ENCODE results near the gene SMYD1.

SMYD1 gene

DNA sequence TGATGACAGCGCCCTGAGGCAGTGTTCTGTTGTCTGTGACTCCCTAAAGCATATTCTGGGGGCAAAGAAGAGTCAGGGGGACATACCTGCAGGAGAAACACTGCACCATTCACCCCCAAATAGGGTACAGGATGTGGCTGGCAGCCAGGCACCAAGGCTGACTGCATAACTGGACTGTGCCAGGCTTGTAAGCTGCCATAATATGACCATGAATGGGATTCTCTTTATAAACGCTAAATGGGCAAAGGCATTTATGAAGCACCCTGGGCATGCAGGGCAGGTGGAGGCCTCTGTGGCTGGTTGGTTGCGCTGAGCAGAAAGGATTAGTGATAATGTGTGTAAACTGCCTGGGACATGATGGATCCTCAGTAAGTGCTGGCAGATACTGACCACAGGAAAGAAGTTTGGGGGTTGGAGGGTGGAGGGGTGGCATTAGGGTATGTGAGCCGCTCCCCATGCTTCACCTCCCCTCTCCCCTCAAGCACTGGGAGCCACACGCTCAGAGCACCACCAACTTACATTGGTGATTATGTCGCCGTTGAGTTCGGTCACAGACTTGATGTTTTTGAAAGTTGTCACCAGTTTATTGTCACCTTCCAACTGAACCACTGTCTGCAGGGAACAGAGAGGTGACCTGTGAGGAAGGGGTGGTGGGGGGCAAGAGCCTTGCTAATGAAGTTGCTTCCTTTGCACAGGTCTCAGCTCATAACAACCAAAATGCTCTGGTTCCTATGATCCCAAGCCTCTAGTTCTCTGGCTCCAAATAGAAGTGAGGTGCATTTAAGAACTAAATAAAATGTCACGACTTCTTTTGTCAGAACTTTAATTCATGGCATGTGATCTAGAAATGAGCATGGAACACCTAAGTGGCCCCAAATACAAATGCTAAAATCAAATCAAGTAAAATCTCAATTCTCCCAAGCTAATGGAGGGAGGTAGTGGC lies 56.6 kb downstream of the SMYD1 start:
- no peak for DNase-seq

- DNase-seq = no peak
Observed at GRCh38 chr2:88125344-88125923, 57.8 kb downstream of the SMYD1 start.

DNA sequence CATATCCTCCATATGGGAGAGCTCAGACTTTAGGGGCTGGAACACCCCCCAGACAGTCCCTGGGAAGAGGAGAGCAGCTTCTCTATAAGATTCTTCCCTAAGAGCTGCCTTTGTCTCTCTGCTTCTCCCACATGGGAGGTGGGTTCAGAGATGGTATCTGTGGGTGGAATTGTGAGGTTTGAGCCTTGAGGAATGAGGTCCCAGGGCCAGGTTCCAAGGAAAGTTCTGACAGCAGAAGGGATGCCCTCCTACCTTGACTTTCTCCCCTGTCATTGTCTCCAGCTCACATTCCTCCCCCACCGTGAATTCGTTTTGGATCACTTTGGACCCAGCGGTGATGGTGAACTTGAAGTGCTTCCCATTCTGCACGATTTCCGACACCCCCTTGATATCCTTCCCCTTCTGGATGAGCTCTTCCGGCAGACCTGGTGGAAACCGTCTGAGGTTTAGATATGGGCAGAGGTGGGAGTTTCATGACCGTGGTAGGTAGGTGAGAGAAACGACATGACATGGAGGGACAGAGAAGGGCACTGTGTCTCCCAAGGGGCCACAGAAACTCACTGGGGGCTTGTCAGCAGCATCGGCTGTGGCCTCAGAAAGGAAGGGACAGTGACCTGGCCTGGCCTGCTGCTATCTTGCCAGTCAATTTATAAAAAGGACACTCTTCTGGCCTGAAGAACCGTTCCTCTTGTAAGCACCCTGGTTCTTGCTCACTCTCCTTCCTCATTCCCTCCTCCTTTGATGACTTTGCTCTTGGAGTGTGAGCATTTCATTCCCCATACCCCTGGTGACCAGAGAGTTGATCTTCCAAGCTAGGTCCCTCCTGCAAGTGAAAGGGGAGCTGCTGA lies 58.5 kb downstream of the SMYD1 start:
- no peak for DNase-seq

DNA sequence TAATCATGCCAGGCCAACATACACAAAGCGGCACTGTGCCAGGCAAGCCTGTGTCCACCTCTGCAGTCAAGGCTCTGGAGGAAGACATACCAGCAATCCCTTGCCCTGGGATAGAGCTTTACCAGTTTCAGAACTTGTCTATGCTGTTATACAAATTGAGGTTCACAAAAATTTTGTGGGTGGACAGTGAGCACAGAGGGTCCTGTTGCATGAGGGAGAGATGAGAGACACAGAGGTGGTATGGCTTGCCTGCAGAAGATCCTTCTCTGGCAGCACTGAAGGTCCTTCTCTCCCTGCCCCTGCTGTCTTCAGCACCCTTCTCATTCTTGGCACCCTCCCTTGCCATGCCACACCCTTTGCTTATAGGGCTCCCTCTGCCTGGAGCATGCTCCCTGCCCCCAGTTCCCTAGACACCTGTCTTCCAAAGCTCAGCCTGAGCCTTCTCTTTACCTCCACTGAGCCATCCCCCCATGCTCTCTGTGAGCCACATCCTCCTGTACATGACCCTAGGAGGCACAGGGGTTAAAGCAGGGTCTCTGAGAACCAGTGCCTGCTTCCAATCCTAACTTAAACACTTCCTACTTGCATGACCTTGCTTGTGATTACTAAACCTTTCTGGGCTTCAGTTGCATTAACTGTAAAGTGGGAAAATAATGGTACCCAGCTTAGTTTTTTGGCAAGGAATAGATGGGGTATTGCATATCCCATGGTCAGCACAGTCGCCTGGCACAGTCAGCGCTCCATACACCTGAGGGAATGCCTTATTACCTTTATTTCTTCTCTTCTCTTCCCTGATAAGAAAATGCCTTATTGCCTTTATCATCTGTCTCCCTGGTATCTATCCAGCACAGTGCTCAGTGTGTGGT lies 59.4 kb downstream of the SMYD1 start:
- no peak for DNase-seq

GRCh38 chr2:88127638-88127887 lies 59.9 kb downstream of the SMYD1 start:
- no peak for DNase-seq

DNA sequence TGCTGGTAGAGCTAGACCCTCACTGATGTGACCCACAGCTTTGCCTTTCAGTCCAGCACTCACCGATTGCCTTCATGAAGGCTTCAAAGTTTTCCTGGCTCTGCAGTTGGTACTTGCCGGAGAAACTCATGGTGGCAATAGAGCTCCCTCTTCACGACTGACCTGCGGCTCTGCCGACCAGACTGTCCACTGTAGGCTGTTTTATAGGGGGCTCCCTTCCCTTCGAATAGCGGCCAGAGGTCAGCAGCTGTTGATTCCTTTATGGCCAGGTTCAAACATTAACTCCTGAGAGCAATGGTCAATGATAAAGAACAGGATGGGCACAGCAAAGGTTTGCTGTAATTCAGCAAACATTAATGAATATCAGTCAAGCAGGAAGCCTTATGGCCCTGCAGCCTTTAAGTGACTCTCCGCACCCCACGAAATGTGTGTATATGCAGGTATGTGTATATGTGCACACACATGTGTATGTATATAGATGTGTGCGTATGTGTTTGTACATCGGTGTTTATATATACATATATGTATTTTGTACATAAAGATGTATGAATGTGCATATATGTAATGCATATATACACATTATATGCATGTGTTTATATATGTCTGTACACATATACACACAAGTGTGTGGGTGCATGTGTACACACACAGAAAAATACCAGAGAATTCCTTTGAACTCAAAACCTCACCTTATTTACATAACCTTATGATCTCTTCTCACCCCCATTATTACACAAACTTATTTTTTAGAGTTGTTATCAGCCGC lies 60.4 kb downstream of the SMYD1 start, which contains the start of gene FABP1:
TSS of gene FABP1 (minus strand) at position 175 of the 766 bp plus-strand sequence. CDS start at position 130, 45 bp downstream.
- DNase-seq = no peak

DNA sequence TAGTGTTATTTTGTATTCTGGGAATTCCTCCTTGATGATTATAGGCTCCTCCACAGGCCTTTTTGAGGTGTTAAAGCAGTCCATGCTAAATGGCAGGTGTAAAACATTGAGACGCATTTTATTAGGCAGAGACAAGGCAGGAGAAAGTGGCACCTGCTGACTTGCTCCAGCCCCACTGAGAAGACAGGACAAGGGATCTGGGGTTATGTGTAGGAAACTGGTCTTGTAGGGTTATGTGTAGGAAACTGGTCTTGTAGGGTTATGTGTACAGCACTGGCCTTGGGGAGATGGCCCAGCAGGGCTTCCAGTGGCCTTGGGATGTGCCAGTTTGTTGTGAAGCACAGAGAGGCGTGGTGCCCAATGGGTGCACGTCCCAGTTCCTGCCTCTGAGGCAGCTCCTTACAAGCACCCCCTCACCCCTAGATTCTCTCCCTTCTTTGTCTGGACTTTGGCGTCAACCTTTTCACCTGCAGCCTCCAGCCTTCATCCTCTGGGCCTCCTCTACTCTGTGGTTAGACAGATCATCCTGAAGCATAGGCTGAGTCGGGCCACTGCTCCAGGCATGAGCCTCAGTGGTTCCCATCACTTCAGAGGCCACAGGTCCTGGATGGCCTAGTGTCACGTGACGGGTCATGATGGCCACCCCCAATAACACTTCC lies 61.2 kb downstream of the SMYD1 start:
- no peak for DNase-seq

DNA sequence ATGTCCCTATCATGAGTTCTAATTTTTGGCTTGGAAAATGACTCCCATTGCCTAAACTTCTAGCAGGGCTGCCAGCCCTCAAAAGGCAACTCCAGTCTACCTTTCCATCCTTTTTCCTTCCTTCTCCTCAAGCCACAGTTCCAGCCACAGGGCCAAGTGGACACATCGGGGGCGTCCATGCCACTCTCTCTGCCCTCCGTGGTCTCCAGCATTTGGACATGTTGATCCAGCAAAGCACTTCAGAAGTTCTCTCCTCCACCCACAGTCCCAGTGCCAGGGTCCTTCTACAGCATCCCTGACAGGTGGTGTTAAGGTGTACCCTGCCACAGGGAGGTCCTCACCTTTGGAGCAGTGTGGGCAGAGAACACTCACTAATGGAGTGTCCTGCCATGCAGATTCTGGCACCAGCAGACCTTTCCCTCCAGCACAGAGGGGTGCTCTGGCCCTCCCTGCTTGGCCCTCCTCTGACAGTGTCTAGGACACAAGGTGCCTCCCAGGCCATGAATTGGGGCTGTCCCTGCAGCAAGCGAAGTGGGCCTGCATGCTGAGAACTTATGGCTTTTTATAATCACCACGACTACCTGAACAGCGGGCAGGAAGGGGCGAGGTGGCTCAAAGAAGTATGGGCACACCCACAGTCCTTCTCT lies 61.8 kb downstream of the SMYD1 start:
- no peak for DNase-seq

DNA sequence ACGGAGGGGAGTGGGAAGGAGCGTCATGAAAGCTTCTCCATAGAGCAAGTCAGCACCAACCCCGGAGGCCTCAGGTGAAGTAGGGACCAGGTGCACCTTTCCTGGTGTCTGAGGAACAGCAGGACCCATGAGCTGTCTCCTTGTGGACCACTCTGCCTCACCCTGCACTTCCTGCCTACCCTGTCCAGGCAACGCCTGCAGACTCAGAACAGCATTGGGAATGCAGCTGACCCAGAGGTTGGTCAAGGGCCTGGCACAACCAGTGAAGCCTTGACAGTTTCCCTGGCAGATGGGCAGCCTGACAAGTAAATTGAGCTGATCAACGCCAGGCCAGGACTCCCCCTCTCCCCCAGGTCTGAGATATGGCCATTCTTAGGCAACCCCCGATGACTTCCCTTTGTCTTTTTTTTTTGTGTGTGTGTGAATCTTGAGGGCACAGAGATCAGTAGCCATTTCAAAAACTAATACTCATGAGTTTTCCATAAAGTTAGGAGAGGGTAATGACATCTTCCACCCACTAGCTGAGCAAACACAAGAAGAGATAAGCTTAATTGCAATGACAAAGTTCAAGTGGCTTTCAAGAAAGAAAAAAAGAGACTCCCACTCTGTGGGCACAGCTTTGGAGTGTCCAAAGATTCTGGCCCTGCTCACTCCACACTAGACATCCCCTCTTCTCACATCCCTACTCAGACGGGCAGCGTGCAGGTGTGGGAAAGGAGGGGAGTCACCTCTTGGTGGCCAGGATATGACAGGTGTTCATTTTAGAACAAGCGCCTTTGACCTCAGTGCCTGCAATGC lies 63.8 kb downstream of the SMYD1 start:
- DNase-seq = no peak

GRCh38 chr2:88131999-88132368 lies 64.4 kb downstream of the SMYD1 start:
- no peak for DNase-seq

DNA sequence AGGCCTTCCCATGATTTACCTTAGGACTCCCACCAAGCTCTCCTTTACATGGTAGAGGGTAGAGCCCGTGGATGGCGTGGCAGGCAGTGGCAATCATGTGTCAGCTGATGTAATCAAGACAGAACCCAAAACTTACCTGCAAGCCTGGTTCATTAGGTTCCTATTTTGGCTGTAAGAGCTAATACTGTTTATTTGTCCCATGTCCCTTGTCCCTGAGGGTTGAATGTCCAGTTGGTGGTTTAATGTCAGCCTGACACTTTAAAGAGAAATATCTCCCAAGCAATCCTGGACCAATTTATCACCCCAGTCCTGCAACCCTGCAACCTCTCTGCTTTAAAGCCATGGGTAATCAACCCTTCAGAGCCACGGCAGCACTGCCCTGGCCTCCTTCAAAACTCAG lies 66.2 kb downstream of the SMYD1 start:
- no peak for DNase-seq

GRCh38 chr2:88136817-88137216 lies 69.2 kb downstream of the SMYD1 start:
- DNase-seq = no peak

- no peak for DNase-seq
Observed at GRCh38 chr2:88137833-88138232, 70.2 kb downstream of the SMYD1 start.

- no peak for DNase-seq
Observed at GRCh38 chr2:88139203-88139702, 71.6 kb downstream of the SMYD1 start.

GRCh38 chr2:88139804-88140203 lies 72.2 kb downstream of the SMYD1 start:
- no peak for DNase-seq

- DNase-seq = no peak
Observed at GRCh38 chr2:88141952-88142351, 74.3 kb downstream of the SMYD1 start.

DNA sequence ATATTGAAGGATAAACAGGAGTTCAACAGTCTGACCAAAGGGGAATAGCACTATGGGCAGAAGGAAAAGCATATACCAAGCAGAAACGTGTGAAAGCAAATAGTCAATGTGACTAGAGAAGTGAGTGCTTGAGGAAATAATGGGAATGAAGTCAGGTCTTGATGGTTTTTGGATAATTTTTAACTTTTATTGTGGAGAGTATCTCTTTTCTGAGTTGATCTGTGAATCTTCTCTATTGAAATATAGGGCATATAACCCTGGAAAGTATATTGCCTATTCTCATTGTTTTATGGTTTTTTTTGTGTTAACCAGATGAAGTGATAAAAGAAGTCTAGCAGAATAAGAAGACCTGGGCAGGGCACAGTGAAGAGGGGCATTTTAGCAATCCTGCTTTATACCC lies 76.6 kb downstream of the SMYD1 start:
- no peak for DNase-seq

DNA sequence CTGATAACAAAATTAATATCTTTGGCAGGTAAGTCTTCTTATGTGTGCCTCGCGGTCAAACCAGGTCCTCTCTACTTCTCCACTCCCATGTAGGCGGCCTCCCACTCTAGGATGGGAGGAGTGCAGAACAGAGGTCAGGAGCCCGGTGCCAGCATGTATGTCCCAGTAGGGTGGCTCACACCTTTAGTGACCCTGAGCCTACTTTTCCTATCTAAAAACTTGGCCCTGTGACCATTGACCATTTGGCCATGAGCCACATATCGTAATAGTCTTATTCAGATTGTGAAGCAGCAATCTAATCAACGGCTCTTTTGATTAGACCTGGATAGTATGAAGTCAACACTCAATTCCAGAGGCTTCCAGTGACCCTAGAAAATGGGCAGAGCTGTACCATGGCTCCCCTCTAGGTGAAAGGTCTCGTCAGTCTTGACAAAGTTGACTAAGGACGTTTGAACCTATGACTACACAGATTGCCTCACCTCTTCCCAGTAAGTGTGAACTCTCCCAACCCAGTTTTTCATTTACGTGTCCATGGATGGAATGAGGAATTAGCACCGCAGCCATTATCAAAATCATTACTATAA lies 77.4 kb downstream of the SMYD1 start:
- DNase-seq = no peak

DNA sequence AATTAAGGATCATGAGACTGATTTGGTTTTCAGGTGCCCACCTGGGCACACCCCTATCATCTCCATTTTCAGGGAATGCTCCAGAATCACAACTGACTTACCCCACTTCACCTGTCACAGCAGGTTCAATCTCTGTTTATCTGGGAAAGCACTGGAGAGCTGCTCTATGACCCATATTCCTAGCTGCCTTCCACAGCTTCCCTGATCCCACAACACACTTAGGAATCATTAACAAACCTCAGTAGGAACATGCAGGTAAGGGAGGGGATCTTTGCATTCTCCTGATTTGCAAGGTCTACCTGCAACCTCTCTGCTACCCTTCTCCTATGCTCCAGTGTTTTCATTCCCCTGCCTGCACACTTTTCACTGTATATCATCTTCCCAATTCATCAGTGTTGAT lies 79.0 kb downstream of the SMYD1 start:
- DNase-seq = no peak

All from activated naive CD4-positive, alpha-beta T cell treated with anti-CD3 and anti-CD28 coated beads, Interleukin-2, amount 50 U/mL, for 16 hours (primary cell).